HL-60 (cell line): ENCODE data around the gene HNRNPA2B1.

ENCODE experiments used
- GABPA ChIP-seq: IDR thresholded peaks from 2 replicates; pipeline ENCODE4 v1.6.1; 2012; ENCODE audit warnings: low read depth
- POLR2AphosphoS5 ChIP-seq: IDR thresholded peaks from 2 replicates; pipeline ENCODE4 v1.6.1; 2012; ENCODE audit warnings: low read depth
- TF ChIP-seq, protein P1 (sequence below): IDR thresholded peaks from one replicate; pipeline ENCODE4 v1.5.1; 2011; ENCODE audit warnings: low read length, control low read depth, inconsistent platforms; ENCODE audit not compliant: insufficient read depth
- TF ChIP-seq, protein P2 (sequence below): IDR thresholded peaks from 2 replicates; pipeline ENCODE4 v1.6.1; 2012; ENCODE audit warnings: low read depth; ENCODE audit not compliant: insufficient replicate concordance

DNA sequence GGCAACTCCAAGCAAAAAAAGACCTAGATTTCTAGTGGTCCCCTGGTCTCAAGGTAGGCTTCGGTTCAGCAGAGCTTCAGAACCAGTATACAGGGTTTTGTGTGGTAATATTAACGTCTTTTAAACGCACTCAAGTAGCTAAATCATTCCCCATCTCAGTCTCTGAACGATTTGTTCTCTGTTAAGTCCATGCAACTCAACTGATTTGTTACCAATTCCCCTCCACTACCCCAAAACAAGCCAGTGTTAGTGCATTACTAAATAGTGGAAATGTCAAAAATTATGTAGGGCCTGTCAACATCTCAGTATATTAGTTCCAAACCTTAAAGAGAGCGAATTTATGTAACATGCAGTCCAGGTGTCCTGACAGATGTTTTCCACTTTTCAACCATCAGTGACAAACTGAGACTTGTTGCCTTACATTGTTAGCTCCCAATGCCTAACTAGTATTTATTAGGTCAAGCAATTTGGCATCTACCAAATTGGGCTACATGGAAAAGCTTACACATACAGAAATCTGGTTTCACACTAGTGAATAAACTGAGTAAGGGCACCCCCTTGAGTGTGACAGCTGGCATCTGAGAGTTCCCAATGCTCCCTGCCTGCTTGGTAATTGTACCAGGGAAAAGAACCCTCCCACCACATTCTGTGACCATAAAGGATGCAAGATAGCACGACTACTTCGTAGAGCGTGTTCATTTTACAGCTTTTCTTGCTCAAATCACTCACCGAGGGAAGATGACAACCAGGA is 12.2 kb downstream of the HNRNPA2B1 start:
- TF ChIP-seq GABPA (no peak; the same call in 1 of the 2 replicates), POLR2AphosphoS5 (peak; percentile 69)
- TF ChIP-seq, protein P1, sequence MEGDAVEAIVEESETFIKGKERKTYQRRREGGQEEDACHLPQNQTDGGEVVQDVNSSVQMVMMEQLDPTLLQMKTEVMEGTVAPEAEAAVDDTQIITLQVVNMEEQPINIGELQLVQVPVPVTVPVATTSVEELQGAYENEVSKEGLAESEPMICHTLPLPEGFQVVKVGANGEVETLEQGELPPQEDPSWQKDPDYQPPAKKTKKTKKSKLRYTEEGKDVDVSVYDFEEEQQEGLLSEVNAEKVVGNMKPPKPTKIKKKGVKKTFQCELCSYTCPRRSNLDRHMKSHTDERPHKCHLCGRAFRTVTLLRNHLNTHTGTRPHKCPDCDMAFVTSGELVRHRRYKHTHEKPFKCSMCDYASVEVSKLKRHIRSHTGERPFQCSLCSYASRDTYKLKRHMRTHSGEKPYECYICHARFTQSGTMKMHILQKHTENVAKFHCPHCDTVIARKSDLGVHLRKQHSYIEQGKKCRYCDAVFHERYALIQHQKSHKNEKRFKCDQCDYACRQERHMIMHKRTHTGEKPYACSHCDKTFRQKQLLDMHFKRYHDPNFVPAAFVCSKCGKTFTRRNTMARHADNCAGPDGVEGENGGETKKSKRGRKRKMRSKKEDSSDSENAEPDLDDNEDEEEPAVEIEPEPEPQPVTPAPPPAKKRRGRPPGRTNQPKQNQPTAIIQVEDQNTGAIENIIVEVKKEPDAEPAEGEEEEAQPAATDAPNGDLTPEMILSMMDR = no peak
- TF ChIP-seq, protein P2, sequence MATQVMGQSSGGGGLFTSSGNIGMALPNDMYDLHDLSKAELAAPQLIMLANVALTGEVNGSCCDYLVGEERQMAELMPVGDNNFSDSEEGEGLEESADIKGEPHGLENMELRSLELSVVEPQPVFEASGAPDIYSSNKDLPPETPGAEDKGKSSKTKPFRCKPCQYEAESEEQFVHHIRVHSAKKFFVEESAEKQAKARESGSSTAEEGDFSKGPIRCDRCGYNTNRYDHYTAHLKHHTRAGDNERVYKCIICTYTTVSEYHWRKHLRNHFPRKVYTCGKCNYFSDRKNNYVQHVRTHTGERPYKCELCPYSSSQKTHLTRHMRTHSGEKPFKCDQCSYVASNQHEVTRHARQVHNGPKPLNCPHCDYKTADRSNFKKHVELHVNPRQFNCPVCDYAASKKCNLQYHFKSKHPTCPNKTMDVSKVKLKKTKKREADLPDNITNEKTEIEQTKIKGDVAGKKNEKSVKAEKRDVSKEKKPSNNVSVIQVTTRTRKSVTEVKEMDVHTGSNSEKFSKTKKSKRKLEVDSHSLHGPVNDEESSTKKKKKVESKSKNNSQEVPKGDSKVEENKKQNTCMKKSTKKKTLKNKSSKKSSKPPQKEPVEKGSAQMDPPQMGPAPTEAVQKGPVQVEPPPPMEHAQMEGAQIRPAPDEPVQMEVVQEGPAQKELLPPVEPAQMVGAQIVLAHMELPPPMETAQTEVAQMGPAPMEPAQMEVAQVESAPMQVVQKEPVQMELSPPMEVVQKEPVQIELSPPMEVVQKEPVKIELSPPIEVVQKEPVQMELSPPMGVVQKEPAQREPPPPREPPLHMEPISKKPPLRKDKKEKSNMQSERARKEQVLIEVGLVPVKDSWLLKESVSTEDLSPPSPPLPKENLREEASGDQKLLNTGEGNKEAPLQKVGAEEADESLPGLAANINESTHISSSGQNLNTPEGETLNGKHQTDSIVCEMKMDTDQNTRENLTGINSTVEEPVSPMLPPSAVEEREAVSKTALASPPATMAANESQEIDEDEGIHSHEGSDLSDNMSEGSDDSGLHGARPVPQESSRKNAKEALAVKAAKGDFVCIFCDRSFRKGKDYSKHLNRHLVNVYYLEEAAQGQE = no peak
